ENCODE results near the gene BMX. TPM values are rescaled to one million over a fixed set of nuclear protein-coding genes. Genes with fewer than 3 reads are reported as not detected.

BMX gene
- total RNA-seq, 2 donors from 2014 or later = 6.2 to 10.0 TPM

- Histone ChIP-seq H3K27me3 (replicated peaks; ENCODE audit: insufficient read depth) (no peaks in the 10 kb centered on the region), H3K27ac (no peak overlapping the region), H3K4me3 (no peak overlapping the region), H3K4me1 (ENCODE audit: control insufficient read depth in 1 of 2, low read depth in 2 of 2) (no peaks in the 10 kb centered on the region), H3K36me3 (no peaks in the 10 kb centered on the region), H3K9me3 (no peaks in the 10 kb centered on the region)
- TF ChIP-seq CTCF (IDR thresholded peaks at IDR 0.05) = no peak
- DNase-seq (ENCODE audit: low spot score) = no peak
- ATAC-seq (ENCODE audit: insufficient number of reproducible peaks, low FRiP score, low read depth) = no peak
Observed at GRCh38 chrX:15511563-15511962, 11.0 kb downstream of the BMX start.

- Histone ChIP-seq H3K4me1 (ENCODE audit: control insufficient read depth in 1 of 2, low read depth in 2 of 2) (no peaks in the 10 kb centered on the region), H3K9me3 (no peaks in the 10 kb centered on the region), H3K36me3 (no peaks in the 10 kb centered on the region), H3K4me3 (no peak overlapping the region), H3K27ac (no peak overlapping the region), H3K27me3 (replicated peaks; ENCODE audit: insufficient read depth) (no peaks in the 10 kb centered on the region)
- DNase-seq (ENCODE audit: low spot score) (no peak), ATAC-seq (ENCODE audit: insufficient number of reproducible peaks, low FRiP score, low read depth) (no peak)
- TF ChIP-seq CTCF (IDR thresholded peaks at IDR 0.05) = no peak
Observed at GRCh38 chrX:15512401-15512965, 11.9 kb downstream of the BMX start.

- Histone ChIP-seq H3K27ac (no peak overlapping the region), H3K27me3 (replicated peaks; ENCODE audit: insufficient read depth) (no peaks in the 10 kb centered on the region), H3K9me3 (no peaks in the 10 kb centered on the region), H3K36me3 (no peaks in the 10 kb centered on the region), H3K4me3 (no peak overlapping the region), H3K4me1 (ENCODE audit: control insufficient read depth in 1 of 2, low read depth in 2 of 2) (no peaks in the 10 kb centered on the region)
- ATAC-seq (ENCODE audit: insufficient number of reproducible peaks, low FRiP score, low read depth) (no peak), DNase-seq (ENCODE audit: low spot score) (no peak)
- TF ChIP-seq CTCF (IDR thresholded peaks at IDR 0.05) = no peak
Observed at GRCh38 chrX:15514279-15514678, 13.7 kb downstream of the BMX start.

GRCh38 chrX:15515931-15516330 lies 15.3 kb downstream of the BMX start:
- no peak overlapping the region for H3K27ac ChIP-seq
- DNase-seq (ENCODE audit: low spot score) = no peak
- H3K36me3 ChIP-seq = no peaks in the 10 kb centered on the region
- no peak overlapping the region for H3K4me3 ChIP-seq
- no peak for ATAC-seq (ENCODE audit: insufficient number of reproducible peaks, low FRiP score, low read depth)
- no peak for TF ChIP-seq CTCF (IDR thresholded peaks at IDR 0.05)
- no peaks in the 10 kb centered on the region for H3K4me1 ChIP-seq (ENCODE audit: control insufficient read depth in 1 of 2, low read depth in 2 of 2)
- no peaks in the 10 kb centered on the region for H3K27me3 ChIP-seq (replicated peaks; ENCODE audit: insufficient read depth)
- H3K9me3 ChIP-seq = no peaks in the 10 kb centered on the region

- no peaks in the 10 kb centered on the region for H3K36me3 ChIP-seq
- H3K4me1 ChIP-seq (ENCODE audit: control insufficient read depth in 1 of 2, low read depth in 2 of 2) = no peaks in the 10 kb centered on the region
- H3K27me3 ChIP-seq (replicated peaks; ENCODE audit: insufficient read depth) = no peaks in the 10 kb centered on the region
- ATAC-seq (ENCODE audit: insufficient number of reproducible peaks, low FRiP score, low read depth) (no peak), DNase-seq (ENCODE audit: low spot score) (no peak)
- H3K27ac ChIP-seq = no peak overlapping the region
- no peak for TF ChIP-seq CTCF (IDR thresholded peaks at IDR 0.05)
- no peaks in the 10 kb centered on the region for H3K9me3 ChIP-seq
- H3K4me3 ChIP-seq = no peak overlapping the region
Observed at GRCh38 chrX:15522464-15522863, 21.9 kb downstream of the BMX start.
